DMS153 treated with DMSO at 0.1 percent for 48 hours (cell line): Measurements from ENCODE around the gene DNAJC5.
A peak's percentile ranks its signal among the peaks of the same experiment; 100 is the strongest.
"Not testable (repeated sequence)": the region's sequence is repeated elsewhere in the genome, so short reads cannot be mapped to it uniquely, and the experiment has no call there.

Source experiments
- DNase-seq: peaks from one replicate; lab custom pipeline; 2025; ENCODE audit not compliant: unreplicated experiment; lab: John Stamatoyannopoulos, UW

Gene DNAJC5, protein sequence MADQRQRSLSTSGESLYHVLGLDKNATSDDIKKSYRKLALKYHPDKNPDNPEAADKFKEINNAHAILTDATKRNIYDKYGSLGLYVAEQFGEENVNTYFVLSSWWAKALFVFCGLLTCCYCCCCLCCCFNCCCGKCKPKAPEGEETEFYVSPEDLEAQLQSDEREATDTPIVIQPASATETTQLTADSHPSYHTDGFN

DNA sequence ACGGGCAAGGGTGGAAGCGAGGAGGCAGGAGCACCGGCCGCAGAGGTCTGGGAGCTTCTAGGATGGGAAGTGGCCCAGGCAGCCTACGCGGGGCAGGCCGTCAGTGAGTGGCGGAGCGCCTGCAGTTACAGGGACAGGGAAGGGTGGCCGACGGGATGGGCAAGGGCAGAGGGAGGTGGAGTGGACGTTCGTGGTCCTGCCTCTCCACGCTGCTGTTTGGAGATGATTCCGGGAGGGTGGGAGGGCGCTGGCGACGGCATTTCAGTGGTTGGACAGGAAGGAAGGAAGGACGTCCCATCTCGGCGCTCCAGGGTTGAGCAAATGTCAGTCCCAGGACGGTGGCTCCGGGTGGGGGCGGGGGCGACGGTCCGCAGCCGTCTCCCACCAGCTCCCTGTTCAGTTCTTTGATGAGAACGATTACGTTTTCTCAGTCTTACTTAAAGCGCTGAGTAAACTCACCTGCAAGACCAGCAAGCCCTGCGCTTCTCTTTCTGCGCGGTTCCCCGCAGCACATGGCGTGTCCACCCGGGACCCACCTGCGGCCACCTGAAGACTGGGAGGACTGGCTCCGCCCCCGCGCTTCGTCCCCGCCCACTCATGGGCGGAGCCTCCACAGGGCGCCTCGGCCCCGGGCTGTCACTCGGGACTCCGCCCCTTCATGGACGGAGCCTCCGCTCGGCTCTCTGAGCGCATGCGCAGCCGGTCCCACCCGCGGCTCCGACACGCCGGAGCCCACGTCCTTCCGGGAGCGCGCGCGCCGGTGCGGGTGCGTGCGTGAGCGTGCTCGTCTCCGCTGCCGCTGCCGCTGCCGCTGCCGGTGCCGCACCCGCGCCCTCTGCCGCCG lies at the start of gene DNAJC5:
Gene DNAJC5, plus strand, starts transcription at position 769 of the 844 bp plus-strand sequence. CDS start 33,220 bp downstream, outside the sequence.
- peak; percentile 91 for DNase-seq

- no peak for DNase-seq
These were observed 48.7 kb upstream of the DNAJC5 start for GRCh38 chr20:63846128-63846771.

GRCh38 chr20:63846888-63847236 lies 48.1 kb upstream of the DNAJC5 start:
- no peak for DNase-seq

GRCh38 chr20:63847237-63848002 lies 47.5 kb upstream of the DNAJC5 start:
- no peak for DNase-seq

GRCh38 chr20:63848003-63848911 lies 46.7 kb upstream of the DNAJC5 start:
- DNase-seq = no peak

- DNase-seq = no peak
These were observed 44.0 kb upstream of the DNAJC5 start for GRCh38 chr20:63850689-63851547.

- DNase-seq = not testable (repeated sequence)
These were observed 43.4 kb upstream of the DNAJC5 start for GRCh38 chr20:63851548-63851943.

DNA sequence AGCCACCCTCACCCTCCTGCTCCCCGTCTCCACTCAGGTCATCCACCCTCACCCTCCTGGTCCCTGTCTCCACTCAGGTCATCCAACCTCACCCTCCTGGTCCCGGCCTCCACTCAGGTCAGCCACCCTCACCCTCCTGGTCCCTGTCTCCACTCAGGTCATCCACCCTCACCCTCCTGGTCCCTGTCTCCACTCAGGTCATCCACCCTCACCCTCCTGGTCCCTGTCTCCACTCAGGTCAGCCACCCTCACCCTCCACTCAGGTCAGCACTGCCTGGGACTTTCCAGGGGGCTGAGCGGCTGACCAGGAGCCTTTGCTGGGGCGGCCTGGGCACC lies 41.2 kb upstream of the DNAJC5 start:
- not testable (repeated sequence) for DNase-seq

DNA sequence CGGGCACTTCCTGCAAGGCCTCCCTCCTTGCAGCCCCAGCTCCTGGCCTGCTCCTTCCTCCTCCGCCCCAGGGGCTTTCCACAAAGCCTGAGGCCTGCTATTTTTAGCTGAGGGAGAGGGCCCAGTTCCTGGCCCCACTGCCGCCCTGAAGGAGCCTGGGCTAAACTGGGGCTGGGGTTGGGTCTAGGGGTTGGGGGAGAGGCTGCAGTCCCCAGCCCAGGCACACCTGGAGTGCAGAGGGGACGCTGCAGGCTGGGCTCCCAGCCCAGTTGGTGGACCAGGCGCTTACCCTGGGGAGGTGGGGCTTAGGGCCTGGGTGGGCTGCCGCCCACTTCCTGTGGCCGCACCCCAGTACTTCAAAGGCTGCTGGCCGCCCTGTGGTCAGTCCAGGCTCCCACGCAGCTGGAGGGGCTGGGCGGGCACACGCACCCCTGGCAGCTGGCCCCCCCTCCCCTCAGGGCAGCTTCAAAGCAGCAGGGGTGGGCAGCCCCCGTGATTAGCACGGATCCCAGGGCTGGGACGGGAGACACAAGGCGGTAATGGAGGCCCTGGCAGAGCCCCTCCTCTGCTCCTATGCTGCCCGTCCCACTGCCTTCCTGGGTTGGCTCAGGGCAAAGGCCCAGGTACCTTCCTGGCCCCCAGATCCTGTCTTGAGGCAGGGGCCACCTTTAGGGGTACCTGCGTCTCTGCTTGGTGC lies 40.7 kb upstream of the DNAJC5 start:
- no peak for DNase-seq

DNA sequence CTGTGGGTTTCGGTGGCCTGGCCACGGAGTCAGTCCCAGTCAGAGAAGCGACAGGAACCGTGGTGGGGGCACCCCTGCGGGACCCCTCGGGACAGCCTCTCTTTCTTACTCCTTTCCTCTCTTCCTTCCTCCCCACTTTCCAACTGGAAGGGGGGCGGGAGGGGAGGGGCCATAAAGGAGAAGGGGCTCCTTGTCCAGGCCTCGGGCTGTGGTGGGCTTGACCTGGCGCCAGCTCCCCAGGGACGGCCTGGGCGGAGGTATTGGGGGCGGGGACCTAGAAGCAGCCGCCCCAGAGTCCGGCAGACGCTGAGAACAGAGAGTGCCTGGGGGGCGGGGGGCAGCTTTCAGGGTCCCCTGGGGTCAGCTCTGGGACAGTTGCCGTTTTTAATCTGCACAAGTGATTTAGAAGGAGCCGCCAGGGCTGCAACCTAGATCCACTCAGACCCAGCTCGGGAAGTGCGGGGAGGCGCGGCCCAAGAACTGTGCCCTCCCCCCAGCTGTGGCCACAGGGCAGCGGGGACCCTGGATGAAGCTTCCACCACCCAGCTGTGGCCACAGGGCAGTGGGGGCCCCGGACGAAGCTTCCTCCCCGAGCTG lies 40.1 kb upstream of the DNAJC5 start:
- no peak for DNase-seq

GRCh38 chr20:63855363-63856097 lies 39.4 kb upstream of the DNAJC5 start:
- no peak for DNase-seq

DNA sequence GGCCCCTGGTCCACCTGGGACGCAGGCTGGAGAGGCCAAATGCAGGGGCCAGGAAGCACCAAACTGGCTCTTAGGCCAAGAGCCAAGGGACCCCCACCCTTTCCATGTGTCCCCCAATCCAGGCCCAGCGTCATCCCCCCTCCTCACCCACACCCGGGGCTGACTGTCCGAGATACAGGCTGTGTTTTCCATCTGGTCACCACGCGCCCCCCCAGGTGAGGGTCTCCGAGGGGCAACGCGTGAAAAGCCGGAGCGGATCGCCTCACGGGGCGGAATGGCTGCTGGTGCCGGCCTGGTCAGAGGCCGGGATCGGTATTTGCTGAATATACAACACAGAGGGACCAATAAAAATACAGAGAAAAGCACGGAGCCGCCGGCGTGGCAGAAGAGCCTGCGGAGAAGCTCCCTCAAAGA lies 38.8 kb upstream of the DNAJC5 start:
- no peak for DNase-seq

GRCh38 chr20:63857764-63858392 lies 37.0 kb upstream of the DNAJC5 start:
- no peak for DNase-seq

GRCh38 chr20:63858393-63859165 lies 36.3 kb upstream of the DNAJC5 start:
- no peak for DNase-seq

DNA sequence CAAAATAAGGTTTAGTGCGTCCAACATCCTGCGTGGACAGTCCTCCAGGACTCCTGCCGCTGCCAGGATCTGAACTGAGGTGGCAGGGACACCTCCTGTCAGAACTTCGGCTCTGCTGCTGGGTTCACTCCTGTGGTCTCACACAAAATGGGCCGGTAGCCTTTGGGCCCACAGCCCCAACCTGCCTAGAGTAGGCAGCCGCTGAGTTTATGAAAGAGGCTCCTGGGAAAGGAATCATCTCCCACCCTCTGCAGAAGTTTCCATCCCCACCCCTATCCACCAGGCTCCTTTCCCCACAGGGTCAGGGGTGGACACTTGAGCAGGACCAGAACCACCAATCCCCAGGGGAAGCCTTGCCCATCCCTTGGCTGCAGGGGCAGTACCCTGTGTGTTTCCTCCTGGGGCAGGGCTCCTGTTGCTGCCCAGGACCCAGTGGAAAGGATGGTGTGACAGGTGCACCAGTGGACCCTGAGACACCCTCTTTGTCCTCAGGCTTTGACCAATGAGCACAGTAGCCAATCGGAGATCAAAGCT lies 35.7 kb upstream of the DNAJC5 start:
- no peak for DNase-seq

DNA sequence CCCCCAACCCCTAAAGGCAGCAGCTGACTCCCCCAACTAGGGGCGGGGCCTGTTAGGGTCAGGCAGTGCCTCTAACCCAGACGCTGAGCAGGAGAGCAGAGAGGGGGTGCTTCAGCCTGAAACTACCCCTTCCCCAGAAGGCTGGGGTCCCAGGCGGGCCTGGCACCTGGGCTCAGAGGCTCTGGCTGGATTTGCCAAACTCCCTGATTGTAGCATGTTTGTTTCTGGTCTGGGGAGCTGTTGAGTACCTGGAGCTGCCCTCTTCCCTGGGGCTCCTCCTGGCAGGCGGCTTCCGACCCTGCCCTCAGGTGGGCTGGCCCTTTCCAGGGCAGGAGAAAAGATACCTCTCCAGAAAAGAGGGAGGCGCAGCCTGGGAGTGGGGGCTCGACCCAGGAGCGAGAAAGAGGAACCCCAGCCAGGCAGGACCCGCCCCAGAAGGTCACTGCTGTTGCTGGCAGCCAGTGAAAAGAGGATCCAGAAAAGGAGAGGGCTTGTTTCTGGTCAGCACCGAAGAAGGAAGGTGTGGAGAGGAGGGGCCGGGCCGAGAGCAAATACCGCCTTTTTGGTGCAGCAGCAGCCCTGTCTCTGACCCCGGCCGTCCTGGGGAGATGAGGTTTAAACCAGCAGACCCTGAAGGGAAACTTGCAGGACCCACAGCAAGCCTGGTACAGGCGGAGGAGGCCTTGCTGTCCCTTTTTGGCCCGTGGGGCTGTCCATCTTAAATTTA lies 34.4 kb upstream of the DNAJC5 start:
- DNase-seq = no peak
